HUES48 (cell line): ENCODE results near the gene FUT3.

Experiments
- H3K27ac ChIP-seq: one replicate; pipeline ENCODE4 v1.7.0; 2013; ENCODE audit warnings: low read depth, low read length, inconsistent platforms
- H3K27me3 ChIP-seq: 2 replicates; pipeline ENCODE4 v1.6.1; 2013; ENCODE audit warnings: mild to moderate bottlenecking, low read length; ENCODE audit not compliant: control insufficient read depth, insufficient read depth
- H3K36me3 ChIP-seq: 2 replicates; pipeline ENCODE4 v1.6.1; 2013; ENCODE audit warnings: low read length; ENCODE audit not compliant: control insufficient read depth, insufficient read depth
- H3K4me1 ChIP-seq: 2 replicates; pipeline ENCODE4 v1.6.1; 2013; ENCODE audit warnings: mild to moderate bottlenecking, low read length; ENCODE audit not compliant: control insufficient read depth, insufficient read depth
- H3K4me3 ChIP-seq: 2 replicates; pipeline ENCODE4 v1.5.1; 2013; ENCODE audit warnings: mild to moderate bottlenecking, low read depth, low read length
- H3K9ac ChIP-seq: 2 replicates; pipeline ENCODE4 v1.6.1; 2013; ENCODE audit warnings: mild to moderate bottlenecking, low read depth, low read length, moderate library complexity
- H3K9me3 ChIP-seq: 2 replicates; pipeline ENCODE4 v1.6.1; 2013; ENCODE audit warnings: low read length; ENCODE audit not compliant: control insufficient read depth, insufficient read depth

Gene FUT3

DNA sequence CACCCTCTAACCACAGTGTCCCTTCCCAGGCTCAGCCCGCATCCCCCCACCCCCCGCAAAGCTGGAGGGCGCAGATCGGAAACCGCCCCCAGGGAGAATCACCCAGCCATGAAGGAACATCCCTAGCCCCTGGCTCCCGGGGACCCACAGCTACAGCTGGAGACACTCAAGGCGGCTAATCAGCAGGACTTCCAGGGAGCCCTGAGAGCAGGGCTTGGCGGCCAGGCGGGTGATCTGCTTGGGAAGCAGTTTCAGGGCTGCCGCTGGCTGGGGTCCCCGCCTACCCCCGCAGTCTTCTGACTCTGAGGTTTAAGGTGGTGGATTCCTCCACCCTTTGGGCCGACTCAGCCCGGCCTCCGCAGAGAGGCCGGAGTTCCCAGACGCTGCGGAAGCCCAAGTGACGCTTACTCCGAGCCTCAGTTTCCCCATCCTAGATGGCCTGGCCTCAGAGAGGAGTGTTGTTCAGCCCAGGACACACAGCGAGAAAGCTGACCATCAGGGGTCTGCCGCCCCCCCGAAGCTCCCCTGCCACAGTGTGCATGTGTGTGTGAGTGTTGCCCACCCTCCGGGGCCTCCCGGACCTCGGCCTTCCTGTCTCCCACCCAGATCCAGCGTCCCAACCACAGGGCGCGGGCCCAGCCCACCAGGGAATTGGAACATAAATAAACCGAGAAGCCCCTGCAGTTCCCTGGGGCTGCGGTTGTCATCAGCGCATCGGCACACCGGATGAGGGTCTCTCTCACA is 21.5 kb downstream of the FUT3 start:
- peaks cover 3% of the 10 kb centered on the region; the same call in 1 of the 2 replicates for H3K4me1 ChIP-seq
- no peaks in the 10 kb centered on the region for H3K27me3 ChIP-seq
- peak overlapping the region; percentile 87; the same call in 1 of the 2 replicates for H3K4me3 ChIP-seq
- H3K9me3 ChIP-seq = no peaks in the 10 kb centered on the region
- H3K36me3 ChIP-seq = no peaks in the 10 kb centered on the region
- no peak overlapping the region for H3K9ac ChIP-seq
- H3K27ac ChIP-seq = no peak overlapping the region

- no peaks in the 10 kb centered on the region for H3K27me3 ChIP-seq
- H3K4me3 ChIP-seq = peak overlapping the region; percentile 87
- peaks cover 3% of the 10 kb centered on the region; the same call in 1 of the 2 replicates for H3K4me1 ChIP-seq
- peak overlapping the region; percentile 93 for H3K9ac ChIP-seq
- no peaks in the 10 kb centered on the region for H3K36me3 ChIP-seq
- H3K9me3 ChIP-seq = no peaks in the 10 kb centered on the region
- peak overlapping the region; percentile 93 for H3K27ac ChIP-seq
Measured at GRCh38 chr19:5828661-5829566, 22.3 kb downstream of the FUT3 start.

GRCh38 chr19:5827891-5828660 is 23.2 kb downstream of the FUT3 start:
- Histone ChIP-seq H3K27ac (peak overlapping the region; percentile 93), H3K4me3 (peak overlapping the region; percentile 87)

GRCh38 chr19:5827342-5827890 is 23.8 kb downstream of the FUT3 start:
- Histone ChIP-seq H3K4me1 (peaks cover 3% of the 10 kb centered on the region; the same call in 1 of the 2 replicates), H3K9ac (no peak overlapping the region), H3K27me3 (no peaks in the 10 kb centered on the region), H3K27ac (peak overlapping the region; percentile 93), H3K36me3 (no peaks in the 10 kb centered on the region), H3K9me3 (no peaks in the 10 kb centered on the region), H3K4me3 (peak overlapping the region; percentile 87)

More at GRCh38 chr19:5827891-5828660, 23.2 kb downstream of the FUT3 start:
- H3K27me3 ChIP-seq = no peaks in the 10 kb centered on the region
- peaks cover 3% of the 10 kb centered on the region; the same call in 1 of the 2 replicates for H3K4me1 ChIP-seq
- H3K9ac ChIP-seq = peak overlapping the region; percentile 93
- no peaks in the 10 kb centered on the region for H3K36me3 ChIP-seq
- H3K9me3 ChIP-seq = no peaks in the 10 kb centered on the region

DNA sequence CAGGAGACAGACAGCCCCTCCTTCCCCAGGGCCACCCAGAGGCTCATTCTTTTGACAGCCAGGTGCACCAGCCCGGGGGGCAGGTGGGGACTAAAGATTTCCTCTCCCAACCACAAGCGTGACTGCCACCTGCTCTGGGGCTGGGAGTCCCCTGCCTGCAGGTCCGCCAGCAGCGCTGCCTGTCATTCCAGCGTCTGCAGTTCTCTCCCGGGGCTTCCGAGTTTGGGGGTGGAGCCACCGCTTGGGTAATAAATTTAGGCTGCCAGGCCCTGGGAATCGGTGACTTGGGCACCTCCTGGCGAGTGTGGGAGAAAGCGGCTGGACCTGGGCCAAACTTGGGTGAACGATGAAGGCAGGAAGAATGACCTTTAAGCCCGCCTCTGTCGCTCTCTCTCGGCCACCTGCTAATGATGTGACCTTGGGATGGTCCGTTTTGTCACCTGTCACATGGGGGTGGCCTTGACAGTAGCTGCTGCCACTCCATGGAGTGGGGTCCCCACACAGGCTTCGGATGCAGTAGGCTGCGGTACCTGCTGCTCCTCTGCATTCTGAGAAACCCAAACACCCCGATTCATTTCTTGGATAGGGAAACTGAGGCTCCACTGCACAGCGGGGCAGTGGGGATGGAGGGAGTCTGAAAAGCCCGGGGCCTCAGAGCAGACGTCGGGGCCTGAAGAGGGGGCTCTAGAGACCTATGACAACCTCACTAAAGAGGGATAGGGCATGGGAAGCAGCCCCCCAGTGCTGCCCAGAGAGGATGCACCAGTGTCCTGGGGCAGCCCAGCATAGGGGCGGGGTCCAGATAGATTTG is 24.5 kb downstream of the FUT3 start:
- no peak overlapping the region for H3K27ac ChIP-seq
- H3K4me3 ChIP-seq = no peak overlapping the region; the same call in 1 of the 2 replicates
- H3K9ac ChIP-seq = no peak overlapping the region

DNA sequence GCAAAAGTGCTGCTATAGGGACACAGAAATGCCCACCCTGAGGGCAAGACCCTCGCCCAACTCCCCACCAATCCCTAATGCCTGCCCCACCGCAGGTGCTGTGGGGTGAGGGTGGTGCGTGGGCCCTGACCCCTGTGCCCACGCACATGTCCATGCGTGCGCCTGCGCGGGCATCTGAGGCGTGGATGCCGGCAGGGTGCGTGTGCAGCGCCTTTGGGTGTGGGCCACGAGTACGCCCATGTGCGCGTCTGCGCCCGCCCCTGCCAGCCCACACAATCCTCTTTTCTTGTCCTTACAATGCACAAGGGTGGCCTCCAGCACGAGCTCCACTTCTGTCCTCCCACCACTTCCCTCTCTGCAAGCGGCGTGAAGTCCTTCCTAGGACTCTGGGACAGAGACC is 26.1 kb downstream of the FUT3 start:
- Histone ChIP-seq H3K36me3 (no peaks in the 10 kb centered on the region), H3K27me3 (no peaks in the 10 kb centered on the region), H3K9me3 (no peaks in the 10 kb centered on the region), H3K27ac (no peak overlapping the region), H3K4me3 (no peak overlapping the region), H3K4me1 (peaks cover 3% of the 10 kb centered on the region; the same call in 1 of the 2 replicates), H3K9ac (no peak overlapping the region)

More for the DNA sequence above, 24.5 kb downstream of the FUT3 start:
- H3K27me3 ChIP-seq = no peaks in the 10 kb centered on the region
- H3K4me1 ChIP-seq = peaks cover 3% of the 10 kb centered on the region; the same call in 1 of the 2 replicates
- H3K9me3 ChIP-seq = no peaks in the 10 kb centered on the region
- no peaks in the 10 kb centered on the region for H3K36me3 ChIP-seq

DNA sequence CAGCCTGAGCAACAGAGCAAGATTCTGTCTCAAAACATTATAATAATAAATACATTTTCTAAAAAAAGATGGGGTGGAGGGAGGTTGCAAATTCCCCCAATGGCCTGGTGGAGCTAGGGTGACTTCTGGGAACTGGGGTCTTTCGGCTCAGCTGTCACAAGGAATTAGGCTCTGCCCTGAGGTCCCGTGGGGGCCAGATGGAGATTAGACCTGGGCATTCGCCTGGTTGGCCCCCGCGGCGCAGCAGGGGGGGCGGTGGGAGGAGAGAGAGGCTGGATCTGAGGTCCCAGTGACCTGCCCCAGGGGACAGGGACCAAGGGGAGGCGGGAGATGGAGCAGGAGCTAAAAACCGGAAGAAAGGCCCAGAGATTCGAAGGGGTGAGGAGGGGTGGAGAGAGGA is 26.5 kb downstream of the FUT3 start:
- H3K4me1 ChIP-seq = peaks cover 3% of the 10 kb centered on the region; the same call in 1 of the 2 replicates
- no peaks in the 10 kb centered on the region for H3K27me3 ChIP-seq
- no peaks in the 10 kb centered on the region for H3K9me3 ChIP-seq
- no peak overlapping the region for H3K9ac ChIP-seq
- H3K27ac ChIP-seq = no peak overlapping the region
- no peaks in the 10 kb centered on the region for H3K36me3 ChIP-seq
- H3K4me3 ChIP-seq = no peak overlapping the region

DNA sequence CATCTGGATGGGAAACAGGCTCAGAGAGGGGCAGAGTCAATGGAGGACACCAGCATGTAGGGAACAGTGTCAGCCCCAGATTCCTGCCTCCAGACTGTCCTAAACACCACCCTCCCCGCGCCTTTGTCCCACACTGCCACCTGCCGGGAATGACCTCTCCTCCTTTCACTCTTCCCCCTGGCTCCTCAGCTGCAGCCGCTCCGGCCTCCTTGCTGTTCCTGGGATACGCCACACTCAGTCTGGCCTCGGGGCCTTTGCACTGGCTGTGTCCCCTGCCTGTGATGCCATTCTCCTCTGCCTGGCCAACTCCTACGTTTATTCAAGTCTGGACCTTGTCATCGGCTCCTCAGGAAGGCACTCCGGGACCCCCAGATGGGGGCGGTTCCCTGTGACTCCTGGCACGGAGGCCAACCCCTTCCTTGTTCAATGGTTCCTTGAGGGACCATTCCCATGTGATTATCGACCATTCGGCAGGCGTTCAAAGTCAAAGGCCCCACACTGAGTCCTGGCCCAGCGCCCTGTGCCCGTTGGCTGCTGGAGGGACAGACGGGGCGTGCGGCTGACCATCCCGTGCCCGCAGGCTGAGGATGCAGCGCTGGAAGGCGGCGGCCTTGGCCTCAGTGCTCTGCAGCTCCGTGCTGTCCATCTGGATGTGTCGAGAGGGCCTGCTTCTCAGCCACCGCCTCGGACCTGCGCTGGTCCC is 27.5 kb downstream of the FUT3 start:
- Histone ChIP-seq H3K4me3 (no peak overlapping the region), H3K9ac (no peak overlapping the region), H3K27me3 (no peaks in the 10 kb centered on the region), H3K27ac (no peak overlapping the region), H3K4me1 (peaks cover 3% of the 10 kb centered on the region; the same call in 1 of the 2 replicates), H3K36me3 (no peaks in the 10 kb centered on the region), H3K9me3 (no peaks in the 10 kb centered on the region)

DNA sequence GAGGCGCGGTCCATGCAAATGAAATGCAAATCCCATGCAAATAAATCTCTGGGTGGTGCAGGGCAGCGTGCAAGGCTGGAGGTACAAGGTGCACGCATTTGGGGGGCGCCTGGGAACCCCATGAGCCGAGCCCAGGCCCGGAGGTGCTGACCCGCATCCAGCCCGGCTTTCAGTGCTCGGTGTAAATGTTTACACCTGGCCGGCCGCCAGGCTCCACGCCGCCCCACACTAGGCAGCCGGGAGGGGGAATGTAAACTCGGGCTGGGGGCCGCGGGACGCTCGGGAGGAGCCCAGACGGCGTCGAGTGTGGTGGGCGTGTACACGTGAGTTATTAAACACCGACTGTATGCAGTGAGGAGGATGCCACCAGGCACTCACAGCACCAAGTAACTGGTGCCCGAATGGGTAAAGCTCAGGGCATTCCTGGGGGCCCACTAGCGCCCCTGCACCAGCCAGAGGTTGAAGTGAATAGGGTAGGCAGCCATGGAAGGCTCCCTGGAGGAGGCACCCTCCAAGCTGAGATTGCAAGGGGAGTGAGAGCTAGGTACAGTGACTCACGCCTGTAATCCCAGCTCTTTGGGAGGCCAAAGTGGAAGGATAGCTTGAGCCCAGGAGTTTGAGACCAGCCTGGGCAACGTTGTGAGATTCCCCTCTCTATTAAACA is 28.9 kb downstream of the FUT3 start:
- H3K27ac ChIP-seq = no peak overlapping the region

More for the DNA sequence above, 28.9 kb downstream of the FUT3 start:
- no peaks in the 10 kb centered on the region for H3K36me3 ChIP-seq
- peaks cover 3% of the 10 kb centered on the region; the same call in 1 of the 2 replicates for H3K4me1 ChIP-seq
- no peak overlapping the region for H3K9ac ChIP-seq
- no peaks in the 10 kb centered on the region for H3K27me3 ChIP-seq
- H3K4me3 ChIP-seq = no peak overlapping the region
- H3K9me3 ChIP-seq = no peaks in the 10 kb centered on the region
